K562 (cell line): Measurements from ENCODE around the gene ARF4. TPM values are rescaled to one million over a fixed set of nuclear protein-coding genes. Genes with fewer than 3 reads are reported as not detected.

ENCODE experiments used
- ASH1L ChIP-seq: fragments of 450-650 bp; IDR thresholded peaks from 2 replicates; pipeline ENCODE4 v1.6.1; 2018; ENCODE audit warnings: borderline replicate concordance, mild to moderate bottlenecking, low read depth; ENCODE audit not compliant: partially characterized antibody
- FUS ChIP-seq: fragments of 200-400 bp; formaldehyde crosslinking; optimal IDR thresholded peaks from 2 replicates; pipeline ENCODE3; 2017; ENCODE audit warnings: low read depth, low read length
- L3MBTL2 ChIP-seq: fragments of 450-650 bp; IDR thresholded peaks from 2 replicates; pipeline ENCODE4 v1.6.1; 2016; ENCODE audit warnings: mild to moderate bottlenecking, moderate library complexity
- MEF2D ChIP-seq: conservative IDR thresholded peaks from 2 replicates; pipeline ENCODE4 v1.6.1; 2016; ENCODE audit warnings: low read depth, missing genetic modification characterization, missing compliant biosample characterization
- PTBP1 ChIP-seq: fragments of 200-400 bp; formaldehyde crosslinking; IDR thresholded peaks from 2 replicates; pipeline ENCODE4 v1.6.1; 2017; ENCODE audit warnings: low read depth, low read length
- SAFB2 ChIP-seq: fragments of 200-400 bp; formaldehyde crosslinking; IDR thresholded peaks from 2 replicates; pipeline ENCODE4 v1.6.1; 2018; ENCODE audit warnings: borderline replicate concordance, low read length, low read depth, moderate library complexity; ENCODE audit not compliant: severe bottlenecking
- SMARCC2 ChIP-seq: fragments of 450-650 bp; IDR thresholded peaks from 2 replicates; pipeline ENCODE4 v1.6.1; 2017; ENCODE audit warnings: antibody characterized with exemption, moderate library complexity, mild to moderate bottlenecking, low read depth
- U2AF2 ChIP-seq: fragments of 200-400 bp; formaldehyde crosslinking; optimal IDR thresholded peaks from 2 replicates; pipeline ENCODE3; 2017; ENCODE audit warnings: low read depth, mild to moderate bottlenecking, low read length
- ZBTB17 ChIP-seq: fragments of 450-650 bp; formaldehyde crosslinking; IDR thresholded peaks from 2 replicates; pipeline ENCODE4 v1.4.0; 2020; ENCODE audit warnings: mild to moderate bottlenecking
- ZC3H8 ChIP-seq: fragments of 450-650 bp; IDR thresholded peaks from 2 replicates; pipeline ENCODE4 v1.6.1; 2017
- ZNF263 ChIP-seq: sonication (generic); formaldehyde crosslinking; IDR thresholded peaks from 2 replicates; pipeline ENCODE4 v1.8.0; 2022; ENCODE audit warnings: mild to moderate bottlenecking, missing genetic modification reagents, borderline replicate concordance
- ZNF354B ChIP-seq: fragments of 250-450 bp; sonication (Bioruptor Pico); IDR thresholded peaks from 2 replicates; pipeline ENCODE4 v1.4.0; 2020
- ZNF444 ChIP-seq: fragments of 250-450 bp; sonication (Bioruptor Pico); IDR thresholded peaks from 2 replicates; pipeline ENCODE4 v1.4.0; 2020; ENCODE audit warnings: mild to moderate bottlenecking, moderate library complexity
- polyA plus RNA-seq, 8 experiments: library from polyadenylated mRNA; depleted of rRNA in 4 of 8; stranded (reverse) in 5 of 8; unstranded in 3 of 8; fragments of >200 nt; fragmentation: Nextera tagmentation in 2 of 8; fragmentation: Illumina TruSeq in 1 of 8; extraction: Ambion mirVana in 2 of 8; extraction: Trizol in 1 of 8; gene quantifications; 2 replicates each; pipeline versions ENCODE4 v1.2.1 to v1.2.3, GENCODE V29; 2011 to 2014; ENCODE audit warnings: inconsistent platforms in 1 of 8, missing spikeins in 1 of 8
- total RNA-seq, 7 experiments: library from RNA; depleted of rRNA in 6 of 7; stranded (reverse); fragments of >200 nt in 6 of 7; fragmentation: Illumina TruSeq in 2 of 7; extraction: Trizol in 2 of 7; gene quantifications; 2 replicates each; pipeline versions ENCODE4 v1.2.1 to v1.2.3, GENCODE V29; 2011 to 2021; ENCODE audit warnings: low replicate concordance in 1 of 7
- TF ChIP-seq, protein P1 (sequence below): sonication (generic); formaldehyde crosslinking; IDR thresholded peaks from 2 replicates; pipeline ENCODE4 v1.8.1; 2023; ENCODE audit warnings: missing genetic modification reagents, mild to moderate bottlenecking, borderline replicate concordance
- TF ChIP-seq, protein P2 (sequence below): sonication (generic); formaldehyde crosslinking; IDR thresholded peaks from 2 replicates; pipeline ENCODE4 v1.8.0; 2022; ENCODE audit warnings: mild to moderate bottlenecking, missing genetic modification reagents
- TF ChIP-seq, protein P3 (sequence below): fragments of 450-650 bp; conservative IDR thresholded peaks from 2 replicates; pipeline ENCODE4 v1.6.1; 2016; ENCODE audit warnings: missing genetic modification characterization, low read depth, mild to moderate bottlenecking, control low read depth, missing compliant biosample characterization
- TF ChIP-seq, protein P4 (sequence below), 3 experiments: fragments of 200-800 bp in 1 of 3; fragments of 250-450 bp in 1 of 3; fragments of 450-650 bp in 1 of 3; sonication (Bioruptor Pico) in 1 of 3; sonication (Bioruptor generic) in 1 of 3; formaldehyde crosslinking in 1 of 3; IDR thresholded peaks; 2 replicates each; pipeline versions ENCODE4 v1.6.1 to v1.8.0; 2016 to 2022; ENCODE audit warnings: mild to moderate bottlenecking in 2 of 3, missing genetic modification characterization in 2 of 3, missing compliant biosample characterization in 1 of 3, moderate library complexity in 1 of 3

Gene ARF4
- total and polyA plus RNA-seq, 9 of the 15 experiments (the other 6 are each of a cell fraction or from before 2014, with no cell fraction given), result 41.1 to 273 (median 83.8) TPM

DNA sequence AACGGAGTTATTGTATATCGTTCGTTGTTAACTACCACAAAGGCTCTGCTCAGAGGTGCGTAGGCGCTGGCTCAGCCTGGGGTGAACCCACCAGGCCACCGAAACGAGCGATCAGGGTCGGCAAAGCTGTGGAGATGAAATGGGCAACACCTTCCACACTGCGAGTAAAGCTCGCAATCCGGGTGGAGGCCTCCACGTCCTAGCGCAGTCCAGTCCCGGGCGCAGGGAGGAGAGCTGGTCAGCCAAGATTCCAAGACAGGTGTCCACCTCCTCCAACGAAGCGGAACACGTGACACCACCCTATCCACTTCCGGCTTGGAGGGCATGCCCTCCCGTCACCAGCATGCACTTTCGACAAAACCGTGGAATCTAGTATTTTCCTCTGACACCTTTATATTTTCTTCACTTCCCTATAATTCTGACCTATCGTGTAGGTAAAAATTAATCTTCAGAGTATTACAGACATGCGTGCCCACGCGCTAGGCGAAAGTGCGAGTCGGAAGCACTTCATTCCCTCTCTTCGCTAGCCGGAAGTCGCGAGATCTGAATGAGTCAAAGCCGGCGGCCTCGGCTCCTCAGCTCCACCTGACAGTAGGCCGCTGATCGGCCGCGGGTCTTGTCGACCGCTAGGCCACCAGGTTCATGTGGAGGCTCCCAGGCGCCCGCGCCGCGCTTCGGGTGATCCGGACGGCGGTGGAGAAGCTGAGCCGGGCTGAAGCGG, 41.2 kb downstream of the ARF4 start, which contains the start of gene PDE12 (continued):
- TF ChIP-seq, protein P1, sequence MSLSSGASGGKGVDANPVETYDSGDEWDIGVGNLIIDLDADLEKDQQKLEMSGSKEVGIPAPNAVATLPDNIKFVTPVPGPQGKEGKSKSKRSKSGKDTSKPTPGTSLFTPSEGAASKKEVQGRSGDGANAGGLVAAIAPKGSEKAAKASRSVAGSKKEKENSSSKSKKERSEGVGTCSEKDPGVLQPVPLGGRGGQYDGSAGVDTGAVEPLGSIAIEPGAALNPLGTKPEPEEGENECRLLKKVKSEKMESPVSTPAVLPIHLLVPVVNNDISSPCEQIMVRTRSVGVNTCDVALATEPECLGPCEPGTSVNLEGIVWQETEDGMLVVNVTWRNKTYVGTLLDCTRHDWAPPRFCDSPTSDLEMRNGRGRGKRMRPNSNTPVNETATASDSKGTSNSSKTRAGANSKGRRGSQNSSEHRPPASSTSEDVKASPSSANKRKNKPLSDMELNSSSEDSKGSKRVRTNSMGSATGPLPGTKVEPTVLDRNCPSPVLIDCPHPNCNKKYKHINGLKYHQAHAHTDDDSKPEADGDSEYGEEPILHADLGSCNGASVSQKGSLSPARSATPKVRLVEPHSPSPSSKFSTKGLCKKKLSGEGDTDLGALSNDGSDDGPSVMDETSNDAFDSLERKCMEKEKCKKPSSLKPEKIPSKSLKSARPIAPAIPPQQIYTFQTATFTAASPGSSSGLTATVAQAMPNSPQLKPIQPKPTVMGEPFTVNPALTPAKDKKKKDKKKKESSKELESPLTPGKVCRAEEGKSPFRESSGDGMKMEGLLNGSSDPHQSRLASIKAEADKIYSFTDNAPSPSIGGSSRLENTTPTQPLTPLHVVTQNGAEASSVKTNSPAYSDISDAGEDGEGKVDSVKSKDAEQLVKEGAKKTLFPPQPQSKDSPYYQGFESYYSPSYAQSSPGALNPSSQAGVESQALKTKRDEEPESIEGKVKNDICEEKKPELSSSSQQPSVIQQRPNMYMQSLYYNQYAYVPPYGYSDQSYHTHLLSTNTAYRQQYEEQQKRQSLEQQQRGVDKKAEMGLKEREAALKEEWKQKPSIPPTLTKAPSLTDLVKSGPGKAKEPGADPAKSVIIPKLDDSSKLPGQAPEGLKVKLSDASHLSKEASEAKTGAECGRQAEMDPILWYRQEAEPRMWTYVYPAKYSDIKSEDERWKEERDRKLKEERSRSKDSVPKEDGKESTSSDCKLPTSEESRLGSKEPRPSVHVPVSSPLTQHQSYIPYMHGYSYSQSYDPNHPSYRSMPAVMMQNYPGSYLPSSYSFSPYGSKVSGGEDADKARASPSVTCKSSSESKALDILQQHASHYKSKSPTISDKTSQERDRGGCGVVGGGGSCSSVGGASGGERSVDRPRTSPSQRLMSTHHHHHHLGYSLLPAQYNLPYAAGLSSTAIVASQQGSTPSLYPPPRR (CRISPR knock-in tag), result no peak
- TF ChIP-seq ZBTB17 (CRISPR knock-in tag) (0 out of 2 replicates have a peak, but pooled peaks have one; percentile 34), U2AF2 (no peak), MEF2D (tag) (peak; percentile 72), ASH1L (peak; percentile 75), FUS (no peak), PTBP1 (no peak), SAFB2 (no peak), ZNF354B (CRISPR knock-in tag) (no peak), ZC3H8 (no peak), ZNF444 (CRISPR knock-in tag) (no peak), ZNF263 (peak; percentile 68; the same call in 1 of the 2 replicates), SMARCC2 (no peak), L3MBTL2 (peak; percentile 99)
- TF ChIP-seq, protein P2, sequence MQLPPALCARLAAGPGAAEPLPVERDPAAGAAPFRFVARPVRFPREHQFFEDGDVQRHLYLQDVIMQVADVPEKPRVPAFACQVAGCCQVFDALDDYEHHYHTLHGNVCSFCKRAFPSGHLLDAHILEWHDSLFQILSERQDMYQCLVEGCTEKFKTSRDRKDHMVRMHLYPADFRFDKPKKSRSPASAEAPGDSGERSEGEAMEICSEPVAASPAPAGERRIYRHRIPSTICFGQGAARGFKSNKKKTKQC (CRISPR knock-in tag), result peak; percentile 78
- TF ChIP-seq, protein P3, sequence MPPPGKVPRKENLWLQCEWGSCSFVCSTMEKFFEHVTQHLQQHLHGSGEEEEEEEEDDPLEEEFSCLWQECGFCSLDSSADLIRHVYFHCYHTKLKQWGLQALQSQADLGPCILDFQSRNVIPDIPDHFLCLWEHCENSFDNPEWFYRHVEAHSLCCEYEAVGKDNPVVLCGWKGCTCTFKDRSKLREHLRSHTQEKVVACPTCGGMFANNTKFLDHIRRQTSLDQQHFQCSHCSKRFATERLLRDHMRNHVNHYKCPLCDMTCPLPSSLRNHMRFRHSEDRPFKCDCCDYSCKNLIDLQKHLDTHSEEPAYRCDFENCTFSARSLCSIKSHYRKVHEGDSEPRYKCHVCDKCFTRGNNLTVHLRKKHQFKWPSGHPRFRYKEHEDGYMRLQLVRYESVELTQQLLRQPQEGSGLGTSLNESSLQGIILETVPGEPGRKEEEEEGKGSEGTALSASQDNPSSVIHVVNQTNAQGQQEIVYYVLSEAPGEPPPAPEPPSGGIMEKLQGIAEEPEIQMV (tag), result no peak; the same call in 1 of the 2 replicates
- TF ChIP-seq, protein P4, sequence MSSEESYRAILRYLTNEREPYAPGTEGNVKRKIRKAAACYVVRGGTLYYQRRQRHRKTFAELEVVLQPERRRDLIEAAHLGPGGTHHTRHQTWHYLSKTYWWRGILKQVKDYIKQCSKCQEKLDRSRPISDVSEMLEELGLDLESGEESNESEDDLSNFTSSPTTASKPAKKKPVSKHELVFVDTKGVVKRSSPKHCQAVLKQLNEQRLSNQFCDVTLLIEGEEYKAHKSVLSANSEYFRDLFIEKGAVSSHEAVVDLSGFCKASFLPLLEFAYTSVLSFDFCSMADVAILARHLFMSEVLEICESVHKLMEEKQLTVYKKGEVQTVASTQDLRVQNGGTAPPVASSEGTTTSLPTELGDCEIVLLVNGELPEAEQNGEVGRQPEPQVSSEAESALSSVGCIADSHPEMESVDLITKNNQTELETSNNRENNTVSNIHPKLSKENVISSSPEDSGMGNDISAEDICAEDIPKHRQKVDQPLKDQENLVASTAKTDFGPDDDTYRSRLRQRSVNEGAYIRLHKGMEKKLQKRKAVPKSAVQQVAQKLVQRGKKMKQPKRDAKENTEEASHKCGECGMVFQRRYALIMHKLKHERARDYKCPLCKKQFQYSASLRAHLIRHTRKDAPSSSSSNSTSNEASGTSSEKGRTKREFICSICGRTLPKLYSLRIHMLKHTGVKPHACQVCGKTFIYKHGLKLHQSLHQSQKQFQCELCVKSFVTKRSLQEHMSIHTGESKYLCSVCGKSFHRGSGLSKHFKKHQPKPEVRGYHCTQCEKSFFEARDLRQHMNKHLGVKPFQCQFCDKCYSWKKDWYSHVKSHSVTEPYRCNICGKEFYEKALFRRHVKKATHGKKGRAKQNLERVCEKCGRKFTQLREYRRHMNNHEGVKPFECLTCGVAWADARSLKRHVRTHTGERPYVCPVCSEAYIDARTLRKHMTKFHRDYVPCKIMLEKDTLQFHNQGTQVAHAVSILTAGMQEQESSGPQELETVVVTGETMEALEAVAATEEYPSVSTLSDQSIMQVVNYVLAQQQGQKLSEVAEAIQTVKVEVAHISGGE (CRISPR knock-in tag; IDR thresholded peaks at IDR 0.05), result peak in 1 of 3 experiments; percentile 72; a peak in 2 of 6 replicates
